ENCODE data around the gene ZFX.

The ZFX gene

GRCh38 chrX:24158881-24159280 lies 9.4 kb downstream of the ZFX start:
- no peak overlapping the region for H3K4me3 ChIP-seq (replicated peaks in 1 of 2; ENCODE audit: low read depth in 2 of 2, low read length in 2 of 2)
- TF ChIP-seq CTCF (IDR thresholded peaks at IDR 0.05; ENCODE audit: low read depth, low read length), result no peak

GRCh38 chrX:24166078-24166477 lies 16.5 kb downstream of the ZFX start:
- no peak for TF ChIP-seq CTCF (IDR thresholded peaks at IDR 0.05; ENCODE audit: low read depth, low read length)
- DNase-seq (ENCODE audit: low read depth in 2 of 2), result no peak
- no peak overlapping the region for H3K4me3 ChIP-seq (replicated peaks in 1 of 2; ENCODE audit: low read depth in 2 of 2, low read length in 2 of 2)

More at GRCh38 chrX:24158881-24159280, 9.4 kb downstream of the ZFX start:
- DNase-seq (ENCODE audit: low read depth in 2 of 2), result no peak

GRCh38 chrX:24167719-24168472 lies 18.4 kb downstream of the ZFX start:
- no peak for TF ChIP-seq CTCF (IDR thresholded peaks at IDR 0.05; ENCODE audit: low read depth, low read length)
- DNase-seq (ENCODE audit: low read depth in 2 of 2), result no peak
- no peak overlapping the region for H3K4me3 ChIP-seq (replicated peaks in 1 of 2; ENCODE audit: low read depth in 2 of 2, low read length in 2 of 2)

GRCh38 chrX:24168807-24169206 lies 19.3 kb downstream of the ZFX start:
- no peak for TF ChIP-seq CTCF (IDR thresholded peaks at IDR 0.05; ENCODE audit: low read depth, low read length)
- no peak overlapping the region for H3K4me3 ChIP-seq (replicated peaks in 1 of 2; ENCODE audit: low read depth in 2 of 2, low read length in 2 of 2)
- no peak for DNase-seq (ENCODE audit: low read depth in 2 of 2)

- no peak for DNase-seq (ENCODE audit: low read depth in 2 of 2)
- H3K4me3 ChIP-seq (replicated peaks in 1 of 2; ENCODE audit: low read depth in 2 of 2, low read length in 2 of 2), result no peak overlapping the region
- TF ChIP-seq CTCF (IDR thresholded peaks at IDR 0.05; ENCODE audit: low read depth, low read length), result no peak
These were observed 19.7 kb downstream of the ZFX start for GRCh38 chrX:24169211-24169610.

- no peak for DNase-seq (ENCODE audit: low read depth in 2 of 2)
- no peak for TF ChIP-seq CTCF (IDR thresholded peaks at IDR 0.05; ENCODE audit: low read depth, low read length)
- no peak overlapping the region for H3K4me3 ChIP-seq (replicated peaks in 1 of 2; ENCODE audit: low read depth in 2 of 2, low read length in 2 of 2)
These were observed 23.8 kb downstream of the ZFX start for GRCh38 chrX:24173115-24173847.
